Neural progenitor cell (in vitro differentiated cells): ENCODE measurements around the gene STAC2. TPM values are rescaled to one million over a fixed set of nuclear protein-coding genes. Genes with fewer than 3 reads are reported as not detected.

Experiments used
- DNase-seq: peaks from one replicate; pipeline ENCODE4 v3.0.0-alpha.2; 2016; ENCODE audit warnings: low spot score
- H2AFZ ChIP-seq: fragments of 200-600 bp; sonication (generic); replicated peaks from 2 replicates; pipeline ENCODE4 v1.6.1; 2016; ENCODE audit warnings: antibody characterized with exemption
- H3F3A ChIP-seq: fragments of 200-600 bp; sonication (generic); 2 replicates; pipeline ENCODE4 v1.6.1; 2016; ENCODE audit warnings: antibody characterized with exemption, low read depth
- H3K27ac ChIP-seq: fragments of 200-600 bp; sonication (generic); 2 replicates; pipeline ENCODE4 v1.5.1; 2016; ENCODE audit warnings: mild to moderate bottlenecking
- H3K27me3 ChIP-seq: fragments of 200-600 bp; sonication (generic); 2 replicates; pipeline ENCODE4 v1.6.1; 2016; ENCODE audit warnings: mild to moderate bottlenecking, moderate library complexity
- H3K36me3 ChIP-seq: fragments of 200-600 bp; sonication (generic); 2 replicates; pipeline ENCODE4 v1.5.1; 2016
- H3K4me1 ChIP-seq: fragments of 200-600 bp; sonication (generic); 2 replicates; pipeline ENCODE4 v1.6.1; 2016; ENCODE audit warnings: mixed run types
- H3K4me2 ChIP-seq: fragments of 200-600 bp; sonication (generic); 2 replicates; pipeline ENCODE4 v1.6.1; 2016
- H3K4me3 ChIP-seq: fragments of 200-600 bp; sonication (generic); 2 replicates; pipeline ENCODE4 v1.5.1; 2016
- H3K79me2 ChIP-seq: fragments of 200-600 bp; sonication (generic); 2 replicates; pipeline ENCODE4 v1.6.1; 2016; ENCODE audit warnings: low read depth
- H3K9ac ChIP-seq: fragments of 200-600 bp; sonication (generic); 2 replicates; pipeline ENCODE4 v1.6.1; 2016
- H3K9me3 ChIP-seq: fragments of 200-600 bp; sonication (generic); 2 replicates; pipeline ENCODE4 v1.5.1; 2016; ENCODE audit warnings: low read depth
- H4K20me1 ChIP-seq: fragments of 200-600 bp; sonication (generic); 2 replicates; pipeline ENCODE4 v1.6.1; 2016; ENCODE audit warnings: low read depth
- H3K27ac Mint-ChIP-seq: 3 replicates; pipeline ENCODE4 v1.8.0; 2021; ENCODE audit warnings: mixed read lengths
- H3K27me3 Mint-ChIP-seq: 2 replicates; pipeline ENCODE4 v1.8.0; 2022; ENCODE audit warnings: low read depth, mild to moderate bottlenecking, inconsistent platforms, moderate library complexity, mixed read lengths; ENCODE audit not compliant: insufficient read depth
- H3K36me3 Mint-ChIP-seq: 3 replicates; pipeline ENCODE4 v1.8.0; 2021; ENCODE audit warnings: mixed read lengths
- H3K4me1 Mint-ChIP-seq: 3 replicates; pipeline ENCODE4 v1.8.0; 2021; ENCODE audit warnings: mixed read lengths
- H3K4me3 Mint-ChIP-seq: 3 replicates; pipeline ENCODE4 v1.8.0; 2021; ENCODE audit warnings: mild to moderate bottlenecking, moderate library complexity, mixed read lengths
- H3K9me3 Mint-ChIP-seq: 3 replicates; pipeline ENCODE4 v1.8.0; 2020; ENCODE audit warnings: mixed read lengths
- EZH2 ChIP-seq: fragments of 200-600 bp; sonication (generic); IDR thresholded peaks from 2 replicates; pipeline ENCODE4 v1.6.1; 2017; ENCODE audit warnings: antibody characterized with exemption, mild to moderate bottlenecking, moderate library complexity
- EZH2phosphoT487 ChIP-seq: fragments of 200-600 bp; sonication (generic); IDR thresholded peaks from 2 replicates; pipeline ENCODE4 v1.6.1; 2017; ENCODE audit warnings: antibody characterized with exemption
- total RNA-seq: library from RNA; depleted of rRNA; stranded (reverse); fragments of >200 nt; gene quantifications from 2 replicates; pipeline ENCODE4 v1.2.3, GENCODE V29; 2015; ENCODE audit warnings: low replicate concordance
- TF ChIP-seq, protein P1 (sequence below): fragments of 200-600 bp; sonication (generic); IDR thresholded peaks from 2 replicates; pipeline ENCODE4 v1.5.1; 2017; ENCODE audit warnings: antibody characterized with exemption, mild to moderate bottlenecking

Gene STAC2
- total RNA-seq, 1 donor from 2014 or later, result 0.13 TPM

DNA sequence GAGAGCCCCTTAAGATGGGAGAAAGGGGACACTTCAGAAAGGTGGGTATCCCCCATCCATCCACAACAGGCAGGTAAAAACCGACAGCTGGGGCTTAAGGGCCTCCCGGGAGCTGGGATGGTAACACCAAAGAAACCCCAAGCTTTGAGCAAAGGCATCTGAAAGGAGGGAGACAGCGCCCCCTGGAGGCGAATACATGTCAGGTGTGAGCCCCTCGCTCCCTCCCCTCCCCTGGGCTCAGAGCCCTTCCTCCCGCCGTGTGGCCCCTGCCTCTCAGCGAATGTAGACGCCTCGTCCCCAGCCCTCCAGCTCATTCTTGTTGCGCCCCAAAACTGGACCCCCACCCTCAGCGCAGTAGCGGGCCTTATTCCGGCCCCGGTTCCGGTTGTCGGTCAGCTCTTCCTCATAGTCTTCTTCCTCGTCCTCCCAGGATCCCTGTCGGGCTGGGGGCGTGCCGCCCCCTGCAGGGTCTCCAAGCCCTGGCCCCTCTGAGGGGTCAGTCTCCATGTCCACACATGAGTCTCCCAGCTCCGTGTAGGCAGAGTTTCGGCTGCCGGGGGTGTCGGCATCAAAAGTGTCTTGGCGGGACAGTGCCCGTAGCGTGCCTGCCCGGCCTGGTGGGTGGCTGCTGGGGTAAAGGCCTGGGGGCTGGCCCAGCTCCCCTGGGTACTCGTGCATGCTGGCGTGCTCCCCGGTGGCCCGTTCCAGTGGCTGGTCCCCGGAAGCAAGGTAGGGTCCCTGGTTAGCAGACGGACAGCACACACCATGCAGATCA, 50.6 kb downstream of the STAC2 start:
- Histone ChIP-seq H3K27ac (no peak overlapping the region), H3K4me3 (no peak overlapping the region), H3F3A (peaks cover 5% of the 10 kb centered on the region), H3K9ac (no peak overlapping the region), H3K9me3 (no peaks in the 10 kb centered on the region), H3K79me2 (no peaks in the 10 kb centered on the region), H2AFZ (no peak overlapping the region), H3K4me1 (no peaks in the 10 kb centered on the region), H3K36me3 (no peaks in the 10 kb centered on the region), H4K20me1 (no peaks in the 10 kb centered on the region), H3K4me2 (peak overlapping the region; percentile 47), H3K27me3 (no peaks in the 10 kb centered on the region)
- TF ChIP-seq EZH2phosphoT487, result no peak
- TF ChIP-seq EZH2, result no peak
- TF ChIP-seq, protein P1, sequence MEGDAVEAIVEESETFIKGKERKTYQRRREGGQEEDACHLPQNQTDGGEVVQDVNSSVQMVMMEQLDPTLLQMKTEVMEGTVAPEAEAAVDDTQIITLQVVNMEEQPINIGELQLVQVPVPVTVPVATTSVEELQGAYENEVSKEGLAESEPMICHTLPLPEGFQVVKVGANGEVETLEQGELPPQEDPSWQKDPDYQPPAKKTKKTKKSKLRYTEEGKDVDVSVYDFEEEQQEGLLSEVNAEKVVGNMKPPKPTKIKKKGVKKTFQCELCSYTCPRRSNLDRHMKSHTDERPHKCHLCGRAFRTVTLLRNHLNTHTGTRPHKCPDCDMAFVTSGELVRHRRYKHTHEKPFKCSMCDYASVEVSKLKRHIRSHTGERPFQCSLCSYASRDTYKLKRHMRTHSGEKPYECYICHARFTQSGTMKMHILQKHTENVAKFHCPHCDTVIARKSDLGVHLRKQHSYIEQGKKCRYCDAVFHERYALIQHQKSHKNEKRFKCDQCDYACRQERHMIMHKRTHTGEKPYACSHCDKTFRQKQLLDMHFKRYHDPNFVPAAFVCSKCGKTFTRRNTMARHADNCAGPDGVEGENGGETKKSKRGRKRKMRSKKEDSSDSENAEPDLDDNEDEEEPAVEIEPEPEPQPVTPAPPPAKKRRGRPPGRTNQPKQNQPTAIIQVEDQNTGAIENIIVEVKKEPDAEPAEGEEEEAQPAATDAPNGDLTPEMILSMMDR, result peak; percentile 85
- H3K27me3 Mint-ChIP-seq, result no peaks in the 10 kb centered on the region
- H3K36me3 Mint-ChIP-seq, result peaks cover 13% of the 10 kb centered on the region
- DNase-seq, result peak; percentile 93
- H3K4me1 Mint-ChIP-seq, result peaks cover 11% of the 10 kb centered on the region
- no peak overlapping the region for H3K27ac Mint-ChIP-seq
- H3K9me3 Mint-ChIP-seq, result no peaks in the 10 kb centered on the region
- no peak overlapping the region for H3K4me3 Mint-ChIP-seq

DNA sequence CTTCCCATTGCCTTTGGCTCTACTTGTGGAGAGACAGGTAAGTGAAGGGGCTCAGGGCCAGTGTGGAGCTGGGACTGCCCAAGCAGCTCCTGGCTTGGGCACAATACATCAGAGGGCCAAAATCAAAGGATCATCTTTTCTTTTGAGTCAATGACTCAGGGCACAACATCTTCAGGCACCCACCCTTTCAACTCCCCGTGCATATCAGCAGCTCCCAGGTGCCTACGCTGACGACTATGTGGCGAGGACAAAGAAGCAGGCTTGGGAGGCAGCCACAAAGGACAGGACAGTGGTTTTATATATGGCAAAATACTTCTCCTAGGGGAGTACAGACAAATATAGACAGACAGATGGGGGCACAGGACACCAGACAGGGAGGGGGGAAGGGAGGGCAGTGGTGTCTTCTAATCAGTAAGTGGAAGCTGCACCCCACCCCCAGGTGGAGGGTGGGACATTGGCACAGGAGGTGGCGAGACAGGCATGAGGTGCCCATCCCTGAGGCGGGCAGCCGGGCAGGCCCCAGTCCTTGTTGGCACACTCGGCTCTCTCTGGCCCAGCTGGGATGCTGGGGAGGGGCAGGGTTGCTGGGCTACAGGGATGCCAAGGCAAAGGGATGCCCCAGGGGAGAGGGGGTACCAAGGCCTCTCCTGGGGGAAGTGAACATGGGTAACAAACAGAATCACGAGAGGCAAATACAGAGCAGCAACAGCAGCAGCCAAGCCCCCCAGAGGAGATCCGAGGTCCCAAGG, 52.0 kb downstream of the STAC2 start:
- H3K4me1 ChIP-seq, result no peaks in the 10 kb centered on the region
- DNase-seq, result no peak
- H3K36me3 ChIP-seq, result no peaks in the 10 kb centered on the region
- TF ChIP-seq EZH2phosphoT487 (no peak), EZH2 (no peak)
- TF ChIP-seq, protein P1, result no peak
- H3K9ac ChIP-seq, result no peak overlapping the region
- Mint-ChIP-seq H3K4me3 (no peak overlapping the region), H3K36me3 (peaks cover 13% of the 10 kb centered on the region), H3K27ac (no peak overlapping the region), H3K27me3 (no peaks in the 10 kb centered on the region), H3K9me3 (peaks cover 3% of the 10 kb centered on the region), H3K4me1 (peaks cover 14% of the 10 kb centered on the region)
- no peak overlapping the region for H3K4me3 ChIP-seq
- H2AFZ ChIP-seq, result no peak overlapping the region
- no peak overlapping the region for H3K27ac ChIP-seq
- H3K9me3 ChIP-seq, result no peaks in the 10 kb centered on the region
- H3K79me2 ChIP-seq, result no peaks in the 10 kb centered on the region
- no peak overlapping the region for H3K4me2 ChIP-seq
- peaks cover 3% of the 10 kb centered on the region for H3F3A ChIP-seq
- H4K20me1 ChIP-seq, result no peaks in the 10 kb centered on the region
- H3K27me3 ChIP-seq, result no peaks in the 10 kb centered on the region

DNA sequence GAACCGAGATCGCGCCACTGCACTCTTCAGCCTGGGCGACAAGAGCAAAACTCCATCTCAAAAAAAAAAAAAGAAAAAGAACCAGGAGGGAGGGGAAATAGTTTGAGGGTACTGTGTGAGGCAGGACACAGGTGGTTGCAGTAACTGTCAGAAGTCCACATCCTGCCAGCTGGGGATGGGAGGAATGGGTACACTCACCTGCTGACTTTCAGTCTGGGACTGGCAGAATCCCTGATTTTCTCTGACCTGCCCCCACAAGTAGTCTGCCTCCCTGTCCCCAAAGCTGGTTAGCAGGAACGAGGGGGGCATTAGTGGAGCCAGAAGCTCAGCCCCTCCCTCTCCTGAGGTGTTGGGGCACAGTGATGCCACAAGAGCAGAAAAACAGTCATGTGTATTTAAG, 52.7 kb downstream of the STAC2 start:
- H3K27ac ChIP-seq, result no peak overlapping the region
- Mint-ChIP-seq H3K4me1 (peaks cover 14% of the 10 kb centered on the region), H3K27me3 (no peaks in the 10 kb centered on the region), H3K9me3 (peaks cover 3% of the 10 kb centered on the region), H3K27ac (no peak overlapping the region), H3K36me3 (peaks cover 10% of the 10 kb centered on the region), H3K4me3 (no peak overlapping the region)
- no peak overlapping the region for H2AFZ ChIP-seq
- no peaks in the 10 kb centered on the region for H3K79me2 ChIP-seq
- H3K4me3 ChIP-seq, result no peak overlapping the region
- no peak overlapping the region for H3K4me2 ChIP-seq
- no peaks in the 10 kb centered on the region for H4K20me1 ChIP-seq
- H3K9me3 ChIP-seq, result no peaks in the 10 kb centered on the region
- H3F3A ChIP-seq, result no peaks in the 10 kb centered on the region
- no peak overlapping the region for H3K9ac ChIP-seq
- H3K27me3 ChIP-seq, result no peaks in the 10 kb centered on the region
- TF ChIP-seq EZH2, result no peak
- TF ChIP-seq, protein P1, result no peak
- no peak for TF ChIP-seq EZH2phosphoT487
- H3K4me1 ChIP-seq, result no peaks in the 10 kb centered on the region
- no peaks in the 10 kb centered on the region for H3K36me3 ChIP-seq
- DNase-seq, result no peak
